Heart left ventricle (tissue), 16 donors: Measurements from ENCODE around the gene FNDC11. TPM values are rescaled to one million over a fixed set of nuclear protein-coding genes. Genes with fewer than 3 reads are reported as not detected.

ENCODE experiments used
- ATAC-seq, 4 donors: fragments of 200-7000 bp; cut with Tn5 transposase; one replicate each; pipeline ENCODE4 v1.9.1; 2020 to 2022; ENCODE audit warnings: moderate library complexity in 4 of 4, mild to moderate bottlenecking in 3 of 4, moderate number of reproducible peaks in 1 of 4
- DNase-seq, 5 donors: peaks; one replicate each; pipeline ENCODE4 v3.0.0-alpha.2; 2020
- H3K27ac ChIP-seq, 12 donors: fragments of 200-600 bp; sonication (generic) in 4 of 12; one replicate each; pipeline versions ENCODE4 v1.5.0 to v1.8.0; 2016 to 2022; ENCODE audit warnings: mild to moderate bottlenecking in 2 of 12
- H3K27me3 ChIP-seq, 9 donors: fragments of 200-600 bp; sonication (generic) in 2 of 9; one replicate each; pipeline versions ENCODE4 v1.5.1 to v1.8.0; 2016 to 2022; ENCODE audit warnings: mild to moderate bottlenecking in 3 of 9
- H3K36me3 ChIP-seq, 9 donors: fragments of 200-600 bp; sonication (generic) in 2 of 9; one replicate each; pipeline versions ENCODE4 v1.5.0 to v1.8.0; 2018 to 2022; ENCODE audit warnings: mild to moderate bottlenecking in 2 of 9
- H3K4me1 ChIP-seq, 12 donors: fragments of 200-600 bp; sonication (generic) in 4 of 12; one replicate each; pipeline versions ENCODE4 v1.5.0 to v1.8.0; 2016 to 2022; ENCODE audit warnings: mild to moderate bottlenecking in 3 of 12
- H3K4me3 ChIP-seq, 12 donors: fragments of 200-600 bp; sonication (generic) in 4 of 12; one replicate each; pipeline versions ENCODE4 v1.5.0 to v1.8.0; 2017 to 2022; ENCODE audit warnings: mild to moderate bottlenecking in 9 of 12, moderate library complexity in 4 of 12
- H3K9me3 ChIP-seq, 12 donors: fragments of 200-600 bp; sonication (generic) in 4 of 12; one replicate each; pipeline versions ENCODE4 v1.5.0 to v1.8.0; 2016 to 2022; ENCODE audit warnings: mild to moderate bottlenecking in 1 of 12
- CTCF ChIP-seq, 12 donors: fragments of 200-600 bp; sonication (generic) in 4 of 12; IDR thresholded peaks; one replicate each; pipeline versions ENCODE4 v1.5.0 to v1.8.0; 2018 to 2022; ENCODE audit warnings: antibody characterized with exemption in 12 of 12, mild to moderate bottlenecking in 5 of 12
- POLR2A ChIP-seq, 2 donors: fragments of 450-650 bp; IDR thresholded peaks; one replicate each; pipeline ENCODE4 v1.6.1; 2017; ENCODE audit warnings: antibody characterized with exemption in 2 of 2, mild to moderate bottlenecking in 2 of 2, moderate library complexity in 2 of 2
- WGBS, 4 donors: extraction: QIAGEN DNeasy Blood & Tissue Kit in 2 of 4; methylation state at CpG; one replicate each; pipeline versions ENCODE4 v1.1.5 to v1.1.7; 2013 to 2018; 5-methylcytosine and 5-hydroxymethylcytosine counted together
- intact Hi-C, 10 donors: fragments of 100-400 bp; cut with DNase I; formaldehyde crosslinking; loops; one replicate each; pipeline versions ENCODE4 v1.11.1 to v1.14.2; 2022
- polyA plus RNA-seq, 2 donors: library from polyadenylated mRNA; stranded (reverse); fragments of 200-250 nt; gene quantifications; one replicate each; pipeline ENCODE4 v1.2.3, GENCODE V29; 2013
- total RNA-seq, 9 donors: library from RNA; depleted of rRNA in 2 of 9; stranded (reverse); fragments of >200 nt in 2 of 9; fragmentation: NEBNext Ultra II Directional in 3 of 9; extraction: Animal tissue kit (Norgen Biotek cat#: 25700) in 3 of 9; gene quantifications; one replicate each; pipeline versions ENCODE4 v1.1.0 to v1.2.4, GENCODE V29; 2016 to 2023
- donor health status: ischemic (EF 13 %, LVEDD 7.1; RV severe dilation, severe dysfunction).
- donor health status: healthy with polysubstance abuse.
- donor health status: DM: no; HTN: yes; CAD: no.
- donor health status: DM: no; HTN: no; CAD: no.
- donor health status: ischemic (EF 25% LVEDD 6.9; RV normal size, moderate dysfunction).
- donor health status: ischemic (EF 25% LVEDD 5.7; RV mildly dilated, moderate dysfunction).
- donor health status: healthy.
- donor health status: DM: yes; HTN: yes; CAD: no.
- donor health status: ischemic (EF 35%, LVEDD 5.7; RV mildly dilated, moderate dysfunction).
- donor health status: nonischemic (EF 11% LVEDD 7.7; RV severe dilation, severe dysfunction).
- donor health status: DM: yes; HTN: yes; CAD: no.
- donor health status: PGD.
- donor health status: ischemic (EF 29% LVEDD 5.4; RV normal size, mild dysfunction).
- donor health status: nonischemic (EF 23%, LVEDD 6.1; RV moderate dilation, normal function).

The FNDC11 gene
- total and polyA plus RNA-seq, 11 donors = 0.08 to 0.23 (median 0.17) TPM; not detected in 5

- Histone ChIP-seq H3K4me1 (peaks cover 0 to 9% (median under 1%) of the 10 kb centered on the region in 12 donors), H3K27me3 (peaks cover 0 to 27% (median 17%) of the 10 kb centered on the region in 9 donors), H3K9me3 (no peaks in the 10 kb centered on the region), H3K27ac (no peak overlapping the region), H3K36me3 (no peaks in the 10 kb centered on the region), H3K4me3 (no peak overlapping the region)
- WGBS, 4 donors = 42 to 50% (median 47%) methylated on average over 9 to 11 of the region's 11 CpGs
- intact Hi-C loops = loop anchor here in 2 of 10 donors (10.0 kb wide), 2 partner anchors 66 to 316 kb away; partner anchors contain the start of genes ABHD16B (in 1 of the 2) and TPD52L2 (in 1 of the 2)
- no peak for ATAC-seq
- no peak for DNase-seq
- TF ChIP-seq POLR2A (IDR thresholded peaks at IDR 0.05) = no peak
- TF ChIP-seq CTCF (IDR thresholded peaks at IDR 0.05) = no peak
Measured at GRCh38 chr20:63548542-63548941, 5.4 kb upstream of the FNDC11 start.

DNA sequence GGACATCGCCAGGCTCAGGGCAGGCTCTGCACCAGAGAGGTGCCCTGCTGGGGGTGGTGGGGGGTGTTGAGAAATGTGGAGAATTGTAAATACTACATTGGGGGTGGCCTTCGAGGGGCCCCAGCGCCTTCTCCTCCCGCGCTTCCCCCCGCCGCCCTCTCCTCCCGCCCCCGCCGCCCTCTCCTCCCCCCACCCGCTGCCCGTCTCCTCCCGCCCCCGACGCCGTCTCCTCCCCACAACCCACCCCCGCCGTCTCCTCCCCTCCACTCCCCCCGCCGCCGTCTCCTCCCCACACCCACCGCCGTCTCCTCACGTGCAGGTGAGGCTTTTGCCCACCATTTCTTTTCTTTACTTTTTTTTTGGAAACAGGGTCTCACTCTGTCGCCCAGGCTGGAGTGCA lies 4.9 kb upstream of the FNDC11 start:
- Histone ChIP-seq H3K4me3 (no peak overlapping the region), H3K36me3 (no peaks in the 10 kb centered on the region), H3K27ac (no peak overlapping the region), H3K4me1 (peaks cover 0 to 14% (median 4%) of the 10 kb centered on the region in 12 donors), H3K9me3 (no peaks in the 10 kb centered on the region), H3K27me3 (peaks cover 0 to 28% (median 17%) of the 10 kb centered on the region in 9 donors)
- no peak for ATAC-seq
- no peak for DNase-seq
- TF ChIP-seq CTCF (IDR thresholded peaks at IDR 0.05) = no peak
- no peak for TF ChIP-seq POLR2A (IDR thresholded peaks at IDR 0.05)
- WGBS, 4 donors = 41 to 61% (median 50%) methylated on average over 2 to 16 of the region's 25 CpGs
- intact Hi-C loops = loop anchor here in 2 of 10 donors (10.0 kb wide), 2 partner anchors 66 to 316 kb away; partner anchors contain the start of genes ABHD16B (in 1 of the 2) and TPD52L2 (in 1 of the 2)

DNA sequence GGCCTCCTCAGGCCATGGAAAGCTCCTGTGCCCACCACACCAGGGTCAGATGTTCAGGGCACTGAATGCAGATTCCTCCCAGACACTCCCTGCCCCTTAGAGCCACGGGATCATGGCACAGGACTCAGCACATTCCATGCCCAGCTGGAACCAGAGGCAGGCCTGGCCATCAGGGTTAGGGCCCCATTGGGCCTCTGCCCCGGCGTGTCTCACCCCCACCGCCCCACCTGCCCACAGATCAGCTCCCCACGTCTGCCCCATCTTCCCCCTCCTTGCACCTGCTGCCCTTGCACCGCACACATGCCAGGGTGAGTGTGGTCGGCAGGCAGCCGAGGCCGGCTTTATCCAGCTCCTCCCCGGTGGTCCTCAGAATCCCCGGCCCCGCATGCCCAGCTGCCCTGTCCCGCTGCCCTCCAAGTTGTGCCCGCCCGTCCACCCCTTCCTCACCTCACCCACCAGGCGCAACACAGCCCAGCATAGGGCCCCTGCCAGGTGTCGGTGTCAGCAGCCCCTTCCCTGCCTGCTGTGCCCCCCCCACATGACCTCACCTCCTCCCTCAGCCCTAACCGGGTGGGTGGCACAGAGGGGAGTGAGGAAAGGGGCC lies 4.2 kb upstream of the FNDC11 start:
- TF ChIP-seq CTCF (IDR thresholded peaks at IDR 0.05) (no peak), POLR2A (IDR thresholded peaks at IDR 0.05) (no peak)
- Histone ChIP-seq H3K27ac (no peak overlapping the region), H3K4me3 (no peak overlapping the region), H3K27me3 (peaks cover 0 to 33% (median 17%) of the 10 kb centered on the region in 9 donors), H3K4me1 (peaks cover 0 to 21% (median 8%) of the 10 kb centered on the region in 12 donors), H3K9me3 (no peaks in the 10 kb centered on the region), H3K36me3 (no peaks in the 10 kb centered on the region)
- no peak for ATAC-seq
- intact Hi-C loops = loop anchor here in 2 of 10 donors (10.0 kb wide), 2 partner anchors 65 to 315 kb away; partner anchors contain the start of genes ABHD16B (in 1 of the 2) and TPD52L2 (in 1 of the 2)
- no peak for DNase-seq
- WGBS, 4 donors = 80 to 90% (median 83%) methylated on average over 18 of the region's 18 CpGs

DNA sequence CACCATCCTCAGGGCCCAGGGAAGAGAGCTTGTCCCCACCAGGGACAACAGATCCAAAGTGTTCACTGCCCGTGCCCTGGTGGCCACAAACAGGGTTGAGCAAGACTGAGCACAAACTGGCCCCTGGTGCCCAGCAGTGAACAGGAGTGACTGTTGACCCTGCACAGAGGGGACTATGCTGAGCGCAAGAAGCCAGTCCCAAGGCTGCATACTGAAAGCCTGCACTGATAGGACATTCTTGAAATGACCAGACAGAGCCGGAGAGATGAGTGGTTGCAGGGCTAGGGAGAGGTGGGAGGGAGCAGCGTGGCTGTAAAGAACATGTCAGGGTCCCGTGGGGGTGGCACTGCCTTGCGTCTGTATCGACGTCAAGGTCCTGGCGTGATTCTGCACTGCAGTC lies 2.9 kb upstream of the FNDC11 start:
- Histone ChIP-seq H3K4me3 (no peak overlapping the region), H3K27me3 (peaks cover 0 to 28% (median 17%) of the 10 kb centered on the region in 9 donors), H3K36me3 (no peaks in the 10 kb centered on the region), H3K4me1 (peaks cover 0 to 21% (median 8%) of the 10 kb centered on the region in 12 donors), H3K27ac (no peak overlapping the region), H3K9me3 (no peaks in the 10 kb centered on the region)
- DNase-seq (no peak), ATAC-seq (no peak)
- intact Hi-C loops = no loop called here
- TF ChIP-seq CTCF (IDR thresholded peaks at IDR 0.05) (no peak), POLR2A (IDR thresholded peaks at IDR 0.05) (no peak)
- 30 to 44% (median 33%) methylated on average over 8 to 9 of the region's 9 CpGs for WGBS, 4 donors
